H1 (cell line): ENCODE measurements around the gene CASS4. TPM values are rescaled to one million over a fixed set of nuclear protein-coding genes. Genes with fewer than 3 reads are reported as not detected.

Experiments
- CTCF ChIA-PET: fragments of 300-600 bp; sonication (Branson Sonifier 250); formaldehyde crosslinking; loops from one replicate; lab custom pipeline; 2021; ENCODE audit not compliant: partially characterized antibody; lab: Charles Lee
- POLR2A ChIA-PET: fragments of 300-600 bp; sonication (Branson Sonifier 250); formaldehyde crosslinking; loops from one replicate; lab custom pipeline; 2021; ENCODE audit warnings: inconsistent platforms; ENCODE audit not compliant: partially characterized antibody; lab: Charles Lee
- DNase-seq, 2 experiments: peaks; one replicate each; pipeline versions ENCODE4 v3.0.0 to v3.0.0-alpha.2; 2010 to 2022; ENCODE audit warnings: low spot score in 2 of 2, low read depth in 1 of 2, mixed read lengths in 1 of 2
- FAIRE-seq: peaks from 2 replicates; lab custom pipeline; 2011; peaks lifted over from hg19 to GRCh38; lab: Jason Lieb, UNC
- H2AFZ ChIP-seq: 2 replicates; pipeline ENCODE4 v1.8.1; 2012; ENCODE audit warnings: low read length, inconsistent platforms
- H2AK5ac ChIP-seq: 2 replicates; pipeline ENCODE4 v1.6.1; 2013; ENCODE audit warnings: low read depth, low read length
- H2BK120ac ChIP-seq: replicated peaks from 2 replicates; pipeline ENCODE3; 2013; ENCODE audit warnings: low read depth, low read length, inconsistent platforms
- H2BK12ac ChIP-seq: 2 replicates; pipeline ENCODE4 v1.6.1; 2013; ENCODE audit warnings: low read depth, low read length
- H2BK15ac ChIP-seq: 2 replicates; pipeline ENCODE4 v1.6.1; 2013; ENCODE audit warnings: low read length
- H2BK20ac ChIP-seq: 2 replicates; pipeline ENCODE4 v1.6.1; 2013; ENCODE audit warnings: low read length
- H2BK5ac ChIP-seq: 2 replicates; pipeline ENCODE4 v1.6.1; 2013; ENCODE audit warnings: low read depth, low read length
- H3K14ac ChIP-seq: 2 replicates; pipeline ENCODE4 v1.6.1; 2013; ENCODE audit warnings: inconsistent platforms; ENCODE audit not compliant: insufficient read length
- H3K18ac ChIP-seq: 2 replicates; pipeline ENCODE4 v1.6.1; 2013; ENCODE audit warnings: low read length; ENCODE audit errors: extremely low read depth
- H3K23ac ChIP-seq: 2 replicates; pipeline ENCODE4 v1.6.1; 2013; ENCODE audit warnings: inconsistent platforms; ENCODE audit not compliant: insufficient read length
- H3K23me2 ChIP-seq: 2 replicates; pipeline ENCODE4 v1.6.1; 2013; ENCODE audit warnings: low read depth, low read length
- H3K27ac ChIP-seq: 2 replicates; pipeline ENCODE4 v1.6.1; 2011; ENCODE audit warnings: low read depth, low read length, inconsistent platforms
- H3K27me3 ChIP-seq, 4 experiments: replicated peaks in 1 of 4; 1 replicate in 1 of 4; 2 replicates in 3 of 4; pipeline versions ENCODE4 v1.6.1 to v1.8.1; 2011 to 2013; ENCODE audit warnings: low read length in 3 of 4, mild to moderate bottlenecking in 3 of 4, inconsistent platforms in 2 of 4, mixed read lengths in 2 of 4, moderate library complexity in 1 of 4; ENCODE audit not compliant: control insufficient read depth in 3 of 4, insufficient read depth in 3 of 4; ENCODE audit errors: extremely low read depth in 1 of 4
- H3K36me3 ChIP-seq, 4 experiments: 2 replicates each; pipeline versions ENCODE4 v1.6.1 to v1.8.1; 2011 to 2013; ENCODE audit warnings: mild to moderate bottlenecking in 4 of 4, low read length in 3 of 4, moderate library complexity in 2 of 4, control low read depth in 1 of 4, inconsistent platforms in 1 of 4; ENCODE audit not compliant: insufficient read depth in 4 of 4, control insufficient read depth in 2 of 4
- H3K4ac ChIP-seq: replicated peaks from 2 replicates; pipeline ENCODE3; 2013; ENCODE audit warnings: low read length, low read depth, mixed read lengths, inconsistent platforms; ENCODE audit not compliant: insufficient read length
- H3K4me1 ChIP-seq, 4 experiments: replicated peaks in 1 of 4; 1 replicate in 1 of 4; 2 replicates in 3 of 4; pipeline versions ENCODE4 v1.6.1 to v1.8.1; 2011 to 2013; ENCODE audit warnings: low read length in 3 of 4, inconsistent platforms in 2 of 4, mixed read lengths in 1 of 4; ENCODE audit not compliant: insufficient read depth in 4 of 4, control insufficient read depth in 3 of 4
- H3K4me2 ChIP-seq, 2 experiments: 2 replicates each; pipeline versions ENCODE4 v1.6.1 to v1.8.1; 2011 to 2013; ENCODE audit warnings: low read depth in 2 of 2, low read length in 2 of 2, control low read depth in 1 of 2, inconsistent platforms in 1 of 2, mild to moderate bottlenecking in 1 of 2; ENCODE audit not compliant: insufficient read depth in 1 of 2
- H3K4me3 ChIP-seq, 4 experiments: fragments of 200-600, 300-600 bp in 1 of 4; sonication (generic), shearing (Covaris generic), sonication (Bioruptor Twin) in 1 of 4; 2 replicates each; pipeline versions ENCODE4 v1.5.1 to v1.8.1; 2011 to 2016; ENCODE audit warnings: low read length in 4 of 4, low read depth in 3 of 4, control low read depth in 2 of 4, inconsistent platforms in 2 of 4, mild to moderate bottlenecking in 2 of 4, mixed read lengths in 1 of 4, moderate library complexity in 1 of 4; ENCODE audit not compliant: insufficient read depth in 2 of 4; ENCODE audit errors: extremely low read depth in 1 of 4
- H3K56ac ChIP-seq: replicated peaks from 2 replicates; pipeline ENCODE3; 2013; ENCODE audit warnings: low read depth, mild to moderate bottlenecking, mixed read lengths, low read length, inconsistent platforms; ENCODE audit not compliant: insufficient read length
- H3K79me1 ChIP-seq: 2 replicates; pipeline ENCODE4 v1.6.1; 2013; ENCODE audit warnings: low read depth, low read length, control low read depth
- H3K79me2 ChIP-seq, 2 experiments: 2 replicates each; pipeline versions ENCODE4 v1.6.1 to v1.8.1; 2012 to 2013; ENCODE audit warnings: low read length in 2 of 2, mild to moderate bottlenecking in 2 of 2, inconsistent platforms in 1 of 2; ENCODE audit not compliant: insufficient read depth in 2 of 2, control insufficient read depth in 1 of 2
- H3K9ac ChIP-seq, 4 experiments: replicated peaks in 1 of 4; 1 replicate in 1 of 4; 2 replicates in 3 of 4; pipeline versions ENCODE4 v1.6.1 to v1.8.1; 2011 to 2013; ENCODE audit warnings: low read depth in 3 of 4, low read length in 3 of 4, control low read depth in 2 of 4, mild to moderate bottlenecking in 2 of 4, moderate library complexity in 2 of 4, inconsistent platforms in 1 of 4; ENCODE audit errors: extremely low read depth in 1 of 4
- H3K9me3 ChIP-seq, 2 experiments: 2 replicates each; pipeline versions ENCODE4 v1.6.1 to v1.8.1; 2012 to 2013; ENCODE audit warnings: mild to moderate bottlenecking in 2 of 2, moderate library complexity in 2 of 2, control low read depth in 1 of 2, inconsistent platforms in 1 of 2, low read depth in 1 of 2, low read length in 1 of 2, mixed read lengths in 1 of 2; ENCODE audit not compliant: insufficient read depth in 2 of 2
- H4K20me1 ChIP-seq, 2 experiments: replicated peaks in 1 of 2; 2 replicates each; pipeline versions ENCODE3 to v1.8.1; 2011 to 2013; ENCODE audit warnings: inconsistent platforms in 2 of 2, low read length in 2 of 2, mild to moderate bottlenecking in 1 of 2; ENCODE audit not compliant: insufficient read depth in 2 of 2, control insufficient read depth in 1 of 2
- H4K5ac ChIP-seq: 2 replicates; pipeline ENCODE4 v1.6.1; 2013; ENCODE audit warnings: low read length, low read depth, mixed read lengths, inconsistent platforms; ENCODE audit not compliant: insufficient read length
- H4K8ac ChIP-seq: 2 replicates; pipeline ENCODE4 v1.8.0; 2013; ENCODE audit warnings: mild to moderate bottlenecking, moderate library complexity, low read length, inconsistent platforms; ENCODE audit not compliant: insufficient read depth; ENCODE audit errors: extremely low read depth
- H4K91ac ChIP-seq: replicated peaks from 2 replicates; pipeline ENCODE3; 2013; ENCODE audit warnings: low read length, mixed read lengths, inconsistent platforms; ENCODE audit not compliant: insufficient read length
- ASH2L ChIP-seq: fragments of 200-600, 300-600 bp; sonication (generic); IDR thresholded peaks from one replicate; pipeline ENCODE4 v1.7.1; 2017; ENCODE audit warnings: low read length
- BACH1 ChIP-seq: IDR thresholded peaks from 2 replicates; pipeline ENCODE4 v1.6.1; 2012; ENCODE audit warnings: low read length, improper control_type of control experiment
- CHD2 ChIP-seq: IDR thresholded peaks from 2 replicates; pipeline ENCODE4 v1.6.1; 2012; ENCODE audit warnings: low read length, improper control_type of control experiment
- GTF2F1 ChIP-seq: IDR thresholded peaks from 2 replicates; pipeline ENCODE4 v1.6.1; 2012; ENCODE audit warnings: low read depth, low read length, improper control_type of control experiment, borderline replicate concordance
- JUN ChIP-seq: IDR thresholded peaks from 2 replicates; pipeline ENCODE4 v1.6.1; 2011; ENCODE audit warnings: low read depth, mild to moderate bottlenecking, improper control_type of control experiment, low read length
- KDM4A ChIP-seq: IDR thresholded peaks from one replicate; pipeline ENCODE4 v1.7.1; 2012; ENCODE audit warnings: low read depth, mild to moderate bottlenecking, moderate library complexity, low read length, inconsistent platforms; ENCODE audit not compliant: severe bottlenecking
- KDM5A ChIP-seq: fragments of 200-600 bp; IDR thresholded peaks from 2 replicates; pipeline ENCODE4 v1.7.1; 2012; ENCODE audit warnings: mild to moderate bottlenecking, low read length, inconsistent platforms, mixed read lengths
- MAFK ChIP-seq: IDR thresholded peaks from 2 replicates; pipeline ENCODE4 v1.6.1; 2012; ENCODE audit warnings: low read depth, mild to moderate bottlenecking, improper control_type of control experiment, low read length
- RFX5 ChIP-seq: IDR thresholded peaks from 2 replicates; pipeline ENCODE4 v1.6.1; 2011; ENCODE audit warnings: low read depth, low read length, improper control_type of control experiment, borderline replicate concordance
- RNF2 ChIP-seq: fragments of 200-900, 300-1000 bp; sonication (generic); IDR thresholded peaks from 2 replicates; pipeline ENCODE4 v1.7.1; 2016; ENCODE audit warnings: borderline replicate concordance, low read depth, mild to moderate bottlenecking, antibody characterized with exemption, low read length; ENCODE audit not compliant: poor library complexity, severe bottlenecking; ENCODE audit errors: missing control alignments
- SIRT6 ChIP-seq: IDR thresholded peaks from one replicate; pipeline ENCODE4 v1.7.1; 2012; ENCODE audit warnings: low read length, inconsistent platforms
- SIX5 ChIP-seq: IDR thresholded peaks from 2 replicates; pipeline ENCODE4 v1.6.1; 2011; ENCODE audit warnings: mild to moderate bottlenecking, low read depth, low read length
- ZNF274 ChIP-seq: IDR thresholded peaks from 2 replicates; pipeline ENCODE4 v1.7.0; 2012; ENCODE audit warnings: low read length, borderline replicate concordance; ENCODE audit errors: extremely low read depth
- whole genome bisulfite sequencing, 2 experiments: shearing (Covaris generic) in 1 of 2; methylation state at CpG; one replicate each; pipeline versions ENCODE4 v1.1.6 to v1.1.7; 2013 to 2015; ENCODE audit warnings: low lambda C conversion rate in 2 of 2, mixed read lengths in 2 of 2, inconsistent platforms in 1 of 2, low coverage in 1 of 2, missing lambda C conversion rate in 1 of 2; ENCODE audit not compliant: insufficient replicate concordance in 2 of 2, insufficient coverage in 1 of 2, insufficient read length in 1 of 2; ENCODE audit errors: extremely low coverage in 1 of 2, missing lambda C conversion rate in 1 of 2; 5-methylcytosine and 5-hydroxymethylcytosine counted together
- polyA plus RNA-seq, 7 experiments: library from polyadenylated mRNA; depleted of rRNA in 3 of 7; stranded (reverse) in 5 of 7; unstranded in 2 of 7; fragments of >200 nt in 5 of 7; fragments of 200-250 nt in 2 of 7; gene quantifications; 1 replicate in 5 of 7; 2 replicates in 1 of 7; 4 replicates in 1 of 7; pipeline versions ENCODE4 v1.2.1 to v1.2.3, GENCODE V29; 2011 to 2013; ENCODE audit warnings: missing spikeins in 2 of 7, mixed read lengths in 2 of 7
- total RNA-seq: library from RNA; stranded (reverse); fragmentation: NEBNext Ultra II Directional; extraction: Animal tissue kit (Norgen Biotek cat#: 25700); gene quantifications from 2 replicates; pipeline ENCODE4 v1.2.1, GENCODE V29; 2021
- TF ChIP-seq, protein P1 (sequence below): IDR thresholded peaks from 2 replicates; pipeline ENCODE4 v1.6.1; 2012; ENCODE audit warnings: inconsistent platforms

The CASS4 gene
- total and polyA plus RNA-seq, 2 of the 8 experiments (the other 6 are each of a cell fraction or from before 2014, with no cell fraction given): not detected

DNA sequence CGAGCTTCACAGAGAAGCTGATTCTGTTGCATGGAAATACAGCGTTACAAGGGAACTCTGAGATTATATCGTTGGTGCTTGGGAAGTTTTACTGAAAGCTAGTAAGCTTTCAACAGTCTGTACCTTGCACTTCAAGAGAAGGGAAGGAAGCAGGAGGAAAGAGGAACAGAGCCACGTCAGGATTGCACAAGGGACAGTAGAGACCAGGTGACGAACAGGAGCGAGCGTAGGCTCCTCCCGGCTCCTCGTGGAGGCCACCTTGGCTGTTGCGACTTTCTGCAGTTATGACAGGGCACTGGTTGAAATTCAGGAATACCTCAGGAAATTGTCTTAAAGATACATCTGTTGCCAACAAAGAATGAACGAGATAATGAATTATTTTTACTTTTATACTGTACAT, 75.2 kb downstream of the CASS4 start:
- peaks cover 2 to 13% (median 6%) of the 10 kb centered on the region in 4 experiments; a peak in 5 of 8 replicates for H3K36me3 ChIP-seq
- no peaks in the 10 kb centered on the region; a peak in 1 of 4 replicates for H3K79me2 ChIP-seq
- 86% methylated on average over 11 of the region's 11 CpGs; no CpG with 5 or more reads in 1 of the 2 experiments for WGBS, 2 experiments
- no peaks in the 10 kb centered on the region; the same call in 1 of the 2 replicates for H3K23me2 ChIP-seq
- H4K5ac ChIP-seq: no peak overlapping the region
- H3K9me3 ChIP-seq: no peaks in the 10 kb centered on the region
- H4K91ac ChIP-seq: no peak overlapping the region
- no peak overlapping the region for H2BK15ac ChIP-seq
- H3K4me2 ChIP-seq: no peak overlapping the region
- no peak overlapping the region for H3K56ac ChIP-seq
- H3K79me1 ChIP-seq: no peaks in the 10 kb centered on the region; the same call in 1 of the 2 replicates
- no peak overlapping the region for H2BK12ac ChIP-seq
- H2BK20ac ChIP-seq: no peak overlapping the region
- H3K27ac ChIP-seq: no peak overlapping the region
- H4K8ac ChIP-seq: no peak overlapping the region
- FAIRE-seq (no peak), DNase-seq (no peak)
- H4K20me1 ChIP-seq: peaks cover 0 to 6% of the 10 kb centered on the region in 2 experiments
- no peak overlapping the region for H3K4me3 ChIP-seq
- H3K23ac ChIP-seq: no peak overlapping the region
- CTCF ChIA-PET: no interaction called here
- H2BK120ac ChIP-seq: no peak overlapping the region
- no peak overlapping the region for H3K4ac ChIP-seq
- H3K14ac ChIP-seq: no peak overlapping the region
- H3K18ac ChIP-seq: no peak overlapping the region
- no peak overlapping the region for H2BK5ac ChIP-seq
- no peaks in the 10 kb centered on the region for H3K4me1 ChIP-seq
- H3K27me3 ChIP-seq: no peaks in the 10 kb centered on the region
- H3K9ac ChIP-seq: no peak overlapping the region
- no peak overlapping the region for H2AK5ac ChIP-seq
- POLR2A ChIA-PET: no interaction called here
- no peak overlapping the region for H2AFZ ChIP-seq
- TF ChIP-seq JUN: no peak
- TF ChIP-seq RNF2: no peak
- TF ChIP-seq KDM4A: no peak
- TF ChIP-seq CHD2: no peak
- TF ChIP-seq SIX5: no peak
- TF ChIP-seq BACH1: no peak
- no peak for TF ChIP-seq RFX5
- no peak for TF ChIP-seq ZNF274
- TF ChIP-seq, protein P1, sequence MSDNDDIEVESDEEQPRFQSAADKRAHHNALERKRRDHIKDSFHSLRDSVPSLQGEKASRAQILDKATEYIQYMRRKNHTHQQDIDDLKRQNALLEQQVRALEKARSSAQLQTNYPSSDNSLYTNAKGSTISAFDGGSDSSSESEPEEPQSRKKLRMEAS: no peak
- TF ChIP-seq ASH2L: no peak
- TF ChIP-seq GTF2F1: no peak
- TF ChIP-seq MAFK: no peak
- TF ChIP-seq KDM5A: no peak
- TF ChIP-seq SIRT6: no peak
